Right cardiac atrium (tissue), 5 donors: ENCODE measurements around the gene EYS. TPM values are rescaled to one million over a fixed set of nuclear protein-coding genes. Genes with fewer than 3 reads are reported as not detected.
"Not testable (repeated sequence)": the region's sequence is repeated elsewhere in the genome, so short reads cannot be mapped to it uniquely, and the experiment has no call there.

Source experiments
- ATAC-seq, 2 donors: fragments of 200-7000 bp; cut with Tn5 transposase; one replicate each; pipeline versions ENCODE4 v1.8.0 to v1.9.1; 2020; ENCODE audit warnings: moderate library complexity in 2 of 2, mild to moderate bottlenecking in 1 of 2
- DNase-seq, 3 donors: peaks; one replicate each; pipeline ENCODE4 v3.0.0-alpha.2; 2020
- H3K27ac ChIP-seq: one replicate; pipeline ENCODE4 v1.5.1; 2013; ENCODE audit warnings: mild to moderate bottlenecking, low read length, control low read depth, moderate library complexity
- H3K27me3 ChIP-seq: one replicate; pipeline ENCODE4 v1.6.1; 2013; ENCODE audit not compliant: control insufficient read depth, insufficient read depth
- H3K4me1 ChIP-seq: one replicate; pipeline ENCODE4 v1.6.1; 2013; ENCODE audit warnings: low read length; ENCODE audit not compliant: control insufficient read depth, insufficient read depth
- H3K4me3 ChIP-seq: one replicate; pipeline ENCODE4 v1.5.1; 2013; ENCODE audit warnings: low read length, control low read depth
- H3K9me3 ChIP-seq: one replicate; pipeline ENCODE4 v1.6.1; 2013; ENCODE audit warnings: low read length; ENCODE audit not compliant: control insufficient read depth
- WGBS: extraction: QIAGEN DNeasy Blood & Tissue Kit; methylation state at CpG from one replicate; pipeline ENCODE4 v1.1.7; 2013; 5-methylcytosine and 5-hydroxymethylcytosine counted together
- intact Hi-C, 4 donors: fragments of 100-400 bp; cut with DNase I; formaldehyde crosslinking; loops; one replicate each; pipeline versions ENCODE4 v1.11.0 to v1.14.0; 2022 to 2023
- polyA plus RNA-seq: library from polyadenylated mRNA; stranded (reverse); fragments of 200-250 nt; gene quantifications from one replicate; pipeline ENCODE4 v1.2.3, GENCODE V29; 2013
- total RNA-seq, 4 donors: library from RNA; stranded (reverse); fragmentation: NEBNext Ultra II Directional; extraction: Animal tissue kit (Norgen Biotek cat#: 25700); gene quantifications; one replicate each; pipeline ENCODE4 v1.2.1, GENCODE V29; 2021
- donor health status: healthy with polysubstance abuse.
- donor health status: DM: no; HTN: yes; CAD: no.
- donor health status: DM: no; HTN: no; CAD: no.
- donor health status: DM: no; HTN: yes; CAD: no; lungs with severe emphysema.
- donor health status: DM: yes; HTN: yes; CAD: no.

The EYS gene
- total and polyA plus RNA-seq, 5 donors = 0.02 to 0.24 (median 0.06) TPM; not detected in 2

DNA sequence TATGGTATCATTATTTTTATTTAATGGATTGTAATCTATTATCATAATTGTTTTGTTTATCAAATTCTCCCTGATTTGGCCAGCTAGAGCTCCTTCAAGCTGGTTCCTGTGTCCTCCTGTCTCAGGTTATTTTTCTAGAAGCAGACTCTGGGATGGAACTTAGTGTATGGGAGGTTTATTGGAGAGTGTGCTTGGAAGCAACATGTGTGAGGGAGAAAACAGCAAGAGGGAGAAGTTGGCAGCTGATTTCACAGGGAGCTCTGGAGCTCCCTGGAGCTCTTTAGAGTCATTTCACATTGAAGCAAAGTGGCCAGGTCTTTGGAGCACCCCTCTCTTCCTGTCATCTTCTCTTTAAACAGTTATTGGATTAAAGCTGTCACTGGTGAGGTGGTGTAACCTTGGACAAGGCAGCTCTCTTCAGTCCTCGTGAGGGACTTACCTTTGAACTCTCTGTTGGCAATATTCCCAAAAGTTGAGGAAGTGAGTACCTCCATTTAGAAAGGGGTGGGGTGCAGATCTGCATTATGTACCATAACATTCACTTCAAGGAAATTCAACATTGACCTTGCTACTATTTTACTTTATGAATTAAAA lies 1967.8 kb downstream of the EYS start:
- H3K27ac ChIP-seq = no peak overlapping the region
- WGBS = 29% methylated on average over 1 of the region's 1 CpG
- no peaks in the 10 kb centered on the region for H3K9me3 ChIP-seq
- ATAC-seq (no peak), DNase-seq (no peak)
- H3K4me1 ChIP-seq = no peaks in the 10 kb centered on the region
- intact Hi-C loops = no loop called here
- H3K27me3 ChIP-seq = no peaks in the 10 kb centered on the region
- no peak overlapping the region for H3K4me3 ChIP-seq

GRCh38 chr6:63738190-63738589 lies 1968.8 kb downstream of the EYS start:
- H3K27me3 ChIP-seq, intact Hi-C loops, H3K9me3 ChIP-seq, H3K27ac ChIP-seq, ATAC-seq, H3K4me1 ChIP-seq, DNase-seq, H3K4me3 ChIP-seq: not testable (repeated sequence)
- WGBS = 98% methylated on average over 2 of the region's 2 CpGs

GRCh38 chr6:63734923-63735322 lies 1972.1 kb downstream of the EYS start:
- Histone ChIP-seq H3K27me3 (no peaks in the 10 kb centered on the region), H3K4me3 (no peak overlapping the region), H3K9me3 (no peaks in the 10 kb centered on the region), H3K27ac (no peak overlapping the region), H3K4me1 (no peaks in the 10 kb centered on the region)
- ATAC-seq = no peak
- no peak for DNase-seq
- intact Hi-C loops = no loop called here
- 83% methylated on average over 3 of the region's 3 CpGs for WGBS

GRCh38 chr6:63732336-63732735 lies 1974.7 kb downstream of the EYS start:
- Histone ChIP-seq H3K27me3 (no peaks in the 10 kb centered on the region), H3K9me3 (no peaks in the 10 kb centered on the region), H3K27ac (no peak overlapping the region), H3K4me3 (no peak overlapping the region), H3K4me1 (no peaks in the 10 kb centered on the region)
- no peak for DNase-seq
- no peak for ATAC-seq
- intact Hi-C loops = no loop called here
- 92% methylated on average over 2 of the region's 2 CpGs for WGBS

GRCh38 chr6:63731930-63732329 lies 1975.1 kb downstream of the EYS start:
- DNase-seq = no peak
- 74% methylated on average over 3 of the region's 3 CpGs for WGBS
- H3K4me3 ChIP-seq = no peak overlapping the region

GRCh38 chr6:63730311-63730710 lies 1976.7 kb downstream of the EYS start:
- no peaks in the 10 kb centered on the region for H3K27me3 ChIP-seq
- H3K9me3 ChIP-seq = no peaks in the 10 kb centered on the region
- no peak overlapping the region for H3K27ac ChIP-seq
- DNase-seq (no peak), ATAC-seq (no peak)
- no peak overlapping the region for H3K4me3 ChIP-seq
- intact Hi-C loops = no loop called here
- H3K4me1 ChIP-seq = no peaks in the 10 kb centered on the region

More at GRCh38 chr6:63731930-63732329, 1975.1 kb downstream of the EYS start:
- Histone ChIP-seq H3K27me3 (no peaks in the 10 kb centered on the region), H3K27ac (no peak overlapping the region), H3K4me1 (no peaks in the 10 kb centered on the region), H3K9me3 (no peaks in the 10 kb centered on the region)
- ATAC-seq = no peak
- intact Hi-C loops = no loop called here

DNA sequence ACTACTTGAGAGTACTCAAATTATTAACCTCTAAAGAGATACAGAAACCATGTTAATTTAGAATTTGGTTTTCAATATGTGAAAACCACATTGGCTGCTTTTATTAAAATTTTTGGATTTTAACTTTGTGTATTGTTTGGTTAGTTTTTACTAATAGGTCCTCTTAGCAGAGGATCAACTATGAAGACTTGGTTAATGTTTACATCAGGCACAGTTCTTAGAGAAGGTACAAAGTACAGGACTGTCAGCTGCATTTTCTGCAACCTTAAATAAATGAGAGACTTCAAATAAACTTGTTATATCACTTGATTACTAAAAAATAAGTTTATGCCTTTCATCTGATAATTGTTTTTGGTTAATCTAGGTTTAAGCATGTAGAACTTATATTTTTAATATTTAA lies 1982.3 kb downstream of the EYS start:
- intact Hi-C loops = no loop called here
- ATAC-seq = no peak
- Histone ChIP-seq H3K4me3 (no peak overlapping the region), H3K4me1 (no peaks in the 10 kb centered on the region), H3K27ac (no peak overlapping the region), H3K9me3 (no peaks in the 10 kb centered on the region), H3K27me3 (no peaks in the 10 kb centered on the region)
- DNase-seq = no peak

DNA sequence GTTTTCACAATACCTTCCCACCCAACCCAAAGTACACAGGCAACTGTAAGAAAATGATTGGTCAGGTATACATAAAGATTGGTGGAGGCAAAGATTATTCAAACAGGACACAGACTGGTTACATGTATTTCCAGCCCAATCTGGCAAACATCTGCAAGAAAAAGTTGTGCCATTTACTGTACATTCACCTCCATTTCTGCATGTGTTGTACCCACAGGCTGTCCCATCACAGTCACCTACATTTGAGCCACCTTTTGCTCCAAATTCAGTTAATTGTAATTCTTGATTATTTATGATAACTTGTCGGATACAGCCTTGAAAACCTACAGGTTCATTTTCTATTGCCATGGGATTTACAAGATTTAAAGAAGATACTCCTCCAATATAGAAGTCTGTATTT lies 1985.8 kb downstream of the EYS start:
- 95% methylated on average over 1 of the region's 1 CpG for WGBS
- DNase-seq (no peak), ATAC-seq (no peak)
- Histone ChIP-seq H3K9me3 (no peaks in the 10 kb centered on the region), H3K27ac (no peak overlapping the region), H3K4me3 (no peak overlapping the region), H3K4me1 (no peaks in the 10 kb centered on the region), H3K27me3 (no peaks in the 10 kb centered on the region)
- intact Hi-C loops = no loop called here

DNA sequence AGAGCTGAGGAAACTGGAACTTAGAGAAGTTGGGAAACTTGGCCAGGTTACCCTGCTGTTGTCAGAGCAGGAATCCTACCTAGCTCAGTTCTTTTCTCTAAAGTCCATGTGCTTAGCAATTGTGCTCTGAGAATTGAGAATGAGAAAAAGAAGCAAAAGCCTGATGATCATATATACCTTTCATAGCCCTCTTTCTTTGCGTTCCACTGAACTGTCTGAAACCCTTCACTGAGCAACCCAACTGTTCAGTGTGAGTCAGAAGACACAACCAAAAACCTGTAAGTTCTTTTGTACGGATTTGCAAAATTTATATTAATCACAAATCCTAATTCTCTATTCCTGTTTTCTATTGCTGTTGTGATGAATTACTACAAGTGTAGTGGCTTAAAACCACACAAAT lies 1990.9 kb downstream of the EYS start:
- no peak for ATAC-seq
- H3K27me3 ChIP-seq = no peaks in the 10 kb centered on the region
- intact Hi-C loops = no loop called here
- H3K4me3 ChIP-seq = no peak overlapping the region
- H3K4me1 ChIP-seq = no peaks in the 10 kb centered on the region
- no peak for DNase-seq
- WGBS = 95% methylated on average over 2 of the region's 2 CpGs
- H3K27ac ChIP-seq = no peak overlapping the region
- no peaks in the 10 kb centered on the region for H3K9me3 ChIP-seq

DNA sequence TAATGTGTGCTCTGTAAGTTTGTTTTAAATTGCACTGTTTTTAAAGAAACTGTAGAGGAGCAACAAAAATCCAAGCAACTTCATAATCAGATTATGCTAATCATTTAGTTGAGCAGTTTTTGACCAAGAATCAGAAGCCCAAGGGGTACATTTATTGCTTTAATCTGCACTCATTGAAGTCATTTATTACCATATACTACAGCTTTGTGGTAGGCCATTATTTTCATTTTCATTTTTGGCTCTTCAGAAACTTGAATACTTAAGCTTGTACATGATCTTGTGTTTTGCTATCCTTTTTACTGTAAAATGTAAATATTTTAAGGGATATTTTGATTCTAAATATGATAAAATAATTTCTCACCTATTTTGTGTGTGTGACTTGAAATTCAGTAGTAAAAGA lies 1992.9 kb downstream of the EYS start:
- intact Hi-C loops = no loop called here
- no peak overlapping the region for H3K27ac ChIP-seq
- H3K4me1 ChIP-seq = no peaks in the 10 kb centered on the region
- DNase-seq (no peak), ATAC-seq (no peak)
- no peaks in the 10 kb centered on the region for H3K27me3 ChIP-seq
- no peak overlapping the region for H3K4me3 ChIP-seq
- H3K9me3 ChIP-seq = no peaks in the 10 kb centered on the region

- DNase-seq = no peak
- Histone ChIP-seq H3K27me3 (no peaks in the 10 kb centered on the region), H3K4me3 (no peak overlapping the region), H3K4me1 (no peaks in the 10 kb centered on the region), H3K27ac (no peak overlapping the region), H3K9me3 (no peaks in the 10 kb centered on the region)
- WGBS = 84% methylated on average over 6 of the region's 6 CpGs
- no peak for ATAC-seq
- intact Hi-C loops = no loop called here
Observed at GRCh38 chr6:63713332-63713731, 1993.7 kb downstream of the EYS start.

- intact Hi-C loops = no loop called here
- no peaks in the 10 kb centered on the region for H3K9me3 ChIP-seq
- no peaks in the 10 kb centered on the region for H3K4me1 ChIP-seq
- H3K27me3 ChIP-seq = no peaks in the 10 kb centered on the region
- ATAC-seq (no peak), DNase-seq (no peak)
- no peak overlapping the region for H3K27ac ChIP-seq
- H3K4me3 ChIP-seq = no peak overlapping the region
Observed at GRCh38 chr6:63709148-63709547, 1997.9 kb downstream of the EYS start.
